GM21717 (cell line): Measurements from ENCODE around the gene SOCS7.
"Not testable (repeated sequence)": the region's sequence is repeated elsewhere in the genome, so short reads cannot be mapped to it uniquely, and the experiment has no call there.

Experiments
- ATAC-seq: cut with Tn5 transposase; IDR thresholded peaks from one replicate; pipeline ENCODE4 v1.9.1; 2021; ENCODE audit warnings: mild to moderate bottlenecking, moderate library complexity; ENCODE audit not compliant: unreplicated experiment

The SOCS7 gene

GRCh38 chr17:38434178-38434665 lies 82.6 kb downstream of the SOCS7 start:
- no peak for ATAC-seq

- ATAC-seq = no peak
These were observed 84.2 kb downstream of the SOCS7 start for GRCh38 chr17:38435795-38436194.

GRCh38 chr17:38436386-38436785 lies 84.7 kb downstream of the SOCS7 start:
- ATAC-seq = no peak

GRCh38 chr17:38437313-38437712 lies 85.7 kb downstream of the SOCS7 start:
- ATAC-seq = not testable (repeated sequence)

- no peak for ATAC-seq
These were observed 87.8 kb downstream of the SOCS7 start for GRCh38 chr17:38439436-38439835.

GRCh38 chr17:38440614-38441397 lies 89.2 kb downstream of the SOCS7 start:
- ATAC-seq = no peak

GRCh38 chr17:38441429-38442061 lies 89.9 kb downstream of the SOCS7 start:
- ATAC-seq = no peak

GRCh38 chr17:38442548-38442947 lies 90.9 kb downstream of the SOCS7 start:
- no peak for ATAC-seq

- ATAC-seq = no peak
These were observed 91.8 kb downstream of the SOCS7 start for GRCh38 chr17:38443356-38444031.

- no peak for ATAC-seq
These were observed 92.5 kb downstream of the SOCS7 start for GRCh38 chr17:38444151-38444550.

- no peak for ATAC-seq
These were observed 96.0 kb downstream of the SOCS7 start for GRCh38 chr17:38447502-38448085.

- ATAC-seq = no peak
These were observed 96.6 kb downstream of the SOCS7 start for GRCh38 chr17:38448208-38448771.

- no peak for ATAC-seq
These were observed 97.7 kb downstream of the SOCS7 start for GRCh38 chr17:38449364-38449763.

GRCh38 chr17:38450557-38451029 lies 98.9 kb downstream of the SOCS7 start:
- ATAC-seq = no peak

GRCh38 chr17:38451030-38451839 lies 99.6 kb downstream of the SOCS7 start:
- ATAC-seq = no peak

- no peak for ATAC-seq
These were observed 100.3 kb downstream of the SOCS7 start for GRCh38 chr17:38451840-38452529.

- ATAC-seq = no peak
These were observed 101.1 kb downstream of the SOCS7 start for GRCh38 chr17:38452719-38453118.

GRCh38 chr17:38453951-38454421 lies 102.3 kb downstream of the SOCS7 start:
- ATAC-seq = no peak

GRCh38 chr17:38454532-38454931 lies 102.9 kb downstream of the SOCS7 start:
- ATAC-seq = no peak
